ENCODE data around the gene SMARCA2.

Gene SMARCA2

GRCh38 chr9:2014696-2015580 is at the start of gene SMARCA2:
TSS of gene SMARCA2 (plus strand) at chr9:2015347. CDS start at chr9:2029023, 13,676 bp downstream.
- ChIA-PET POLR2A (interaction anchor here (0.6 to 1.3 kb wide), 3 partner anchors 9 to 17 kb away, joined by 3 to 4 read pairs (median 3); no protein-coding TSS in a partner anchor), CTCF (no interaction called here)
- DNase-seq (ENCODE audit: extremely low spot score), result peak; percentile 78
- peak; percentile 98 for TF ChIP-seq PKNOX1 (IDR thresholded peaks at IDR 0.05)
- no peak for TF ChIP-seq ZNF384 (IDR thresholded peaks at IDR 0.05)
- no peak; the same call in 1 of the 2 replicates for TF ChIP-seq ELF4 (IDR thresholded peaks at IDR 0.05)
- no peak for TF ChIP-seq FOXM1 (IDR thresholded peaks at IDR 0.05; ENCODE audit: borderline replicate concordance)
- no peak for TF ChIP-seq FOXA1 (IDR thresholded peaks at IDR 0.05)

GRCh38 chr9:1966725-1967366 is 48.3 kb upstream of the SMARCA2 start:
- TF ChIP-seq PKNOX1 (IDR thresholded peaks at IDR 0.05) (no peak), L3MBTL2 (conservative IDR thresholded peaks at IDR 0.05) (no peak), ARNT (IDR thresholded peaks at IDR 0.05) (no peak), SP1 (IDR thresholded peaks at IDR 0.05) (no peak), ZNF384 (IDR thresholded peaks at IDR 0.05) (no peak), LEF1 (IDR thresholded peaks at IDR 0.05; ENCODE audit: borderline replicate concordance) (no peak), BHLHE40 (IDR thresholded peaks at IDR 0.05; ENCODE audit: borderline replicate concordance) (no peak), TARDBP (IDR thresholded peaks at IDR 0.05) (no peak), NFRKB (IDR thresholded peaks at IDR 0.05) (no peak), FOXK2 (IDR thresholded peaks at IDR 0.05) (no peak), ELF4 (IDR thresholded peaks at IDR 0.05) (no peak), FOXM1 (IDR thresholded peaks at IDR 0.05; ENCODE audit: borderline replicate concordance) (no peak), CTBP1 (IDR thresholded peaks at IDR 0.05; ENCODE audit: borderline replicate concordance) (no peak), SUZ12 (IDR thresholded peaks at IDR 0.05) (no peak), HDGF (IDR thresholded peaks at IDR 0.05; ENCODE audit: borderline replicate concordance) (no peak), FOXA1 (IDR thresholded peaks at IDR 0.05) (no peak)
- ChIA-PET POLR2A (no interaction called here), CTCF (no interaction called here)
- DNase-seq (ENCODE audit: extremely low spot score), result no peak

- ChIA-PET POLR2A (no interaction called here), CTCF (no interaction called here)
- no peak for DNase-seq (ENCODE audit: extremely low spot score)
- TF ChIP-seq ARNT (IDR thresholded peaks at IDR 0.05) (no peak), ZNF384 (IDR thresholded peaks at IDR 0.05) (no peak)
These were observed 46.0 kb upstream of the SMARCA2 start for GRCh38 chr9:1969160-1969559.

- DNase-seq (ENCODE audit: extremely low spot score), result no peak
- TF ChIP-seq HDGF (IDR thresholded peaks at IDR 0.05; ENCODE audit: borderline replicate concordance) (no peak), SP1 (IDR thresholded peaks at IDR 0.05) (no peak), ARNT (IDR thresholded peaks at IDR 0.05) (no peak), ELF4 (IDR thresholded peaks at IDR 0.05) (no peak), LEF1 (IDR thresholded peaks at IDR 0.05; ENCODE audit: borderline replicate concordance) (no peak), PKNOX1 (IDR thresholded peaks at IDR 0.05) (no peak), TARDBP (IDR thresholded peaks at IDR 0.05) (no peak), NFRKB (IDR thresholded peaks at IDR 0.05) (no peak), FOXM1 (IDR thresholded peaks at IDR 0.05; ENCODE audit: borderline replicate concordance) (no peak), ZNF384 (IDR thresholded peaks at IDR 0.05) (no peak), CTBP1 (IDR thresholded peaks at IDR 0.05; ENCODE audit: borderline replicate concordance) (no peak), FOXK2 (IDR thresholded peaks at IDR 0.05) (no peak), FOXA1 (IDR thresholded peaks at IDR 0.05) (no peak)
- CTCF ChIA-PET, result no interaction called here
- POLR2A ChIA-PET, result no interaction called here
These were observed 45.2 kb upstream of the SMARCA2 start for GRCh38 chr9:1969898-1970297.

- no peak for TF ChIP-seq CTBP1 (IDR thresholded peaks at IDR 0.05; ENCODE audit: borderline replicate concordance)
- no peak for TF ChIP-seq LEF1 (IDR thresholded peaks at IDR 0.05; ENCODE audit: borderline replicate concordance)
- TF ChIP-seq L3MBTL2 (conservative IDR thresholded peaks at IDR 0.05), result no peak
- no peak for TF ChIP-seq ZNF384 (IDR thresholded peaks at IDR 0.05)
- TF ChIP-seq TARDBP (IDR thresholded peaks at IDR 0.05), result no peak
- TF ChIP-seq NFRKB (IDR thresholded peaks at IDR 0.05), result no peak
- TF ChIP-seq BHLHE40 (IDR thresholded peaks at IDR 0.05; ENCODE audit: borderline replicate concordance), result no peak
- no peak for TF ChIP-seq FOXM1 (IDR thresholded peaks at IDR 0.05; ENCODE audit: borderline replicate concordance)
- no peak for TF ChIP-seq HDGF (IDR thresholded peaks at IDR 0.05; ENCODE audit: borderline replicate concordance)
- no peak for TF ChIP-seq PKNOX1 (IDR thresholded peaks at IDR 0.05)
- no peak for TF ChIP-seq ARNT (IDR thresholded peaks at IDR 0.05)
- TF ChIP-seq FOXK2 (IDR thresholded peaks at IDR 0.05), result no peak
- TF ChIP-seq SP1 (IDR thresholded peaks at IDR 0.05), result no peak
- no peak for TF ChIP-seq ELF4 (IDR thresholded peaks at IDR 0.05)
- no peak for TF ChIP-seq FOXA1 (IDR thresholded peaks at IDR 0.05)
- TF ChIP-seq SUZ12 (IDR thresholded peaks at IDR 0.05), result no peak
- POLR2A ChIA-PET, result no interaction called here
- DNase-seq (ENCODE audit: extremely low spot score), result no peak
- CTCF ChIA-PET, result no interaction called here
These were observed 42.5 kb upstream of the SMARCA2 start for GRCh38 chr9:1972672-1973071.

Measured in HEK293T (cell line).